GM12872 (cell line): ENCODE results near the gene BCL2.

Source experiments
- TF ChIP-seq, protein P1 (sequence below): IDR thresholded peaks from 3 replicates; pipeline ENCODE4 v1.5.1; 2011; ENCODE audit warnings: low read depth, mild to moderate bottlenecking, low read length, moderate library complexity; ENCODE audit not compliant: insufficient read depth

Gene BCL2

DNA sequence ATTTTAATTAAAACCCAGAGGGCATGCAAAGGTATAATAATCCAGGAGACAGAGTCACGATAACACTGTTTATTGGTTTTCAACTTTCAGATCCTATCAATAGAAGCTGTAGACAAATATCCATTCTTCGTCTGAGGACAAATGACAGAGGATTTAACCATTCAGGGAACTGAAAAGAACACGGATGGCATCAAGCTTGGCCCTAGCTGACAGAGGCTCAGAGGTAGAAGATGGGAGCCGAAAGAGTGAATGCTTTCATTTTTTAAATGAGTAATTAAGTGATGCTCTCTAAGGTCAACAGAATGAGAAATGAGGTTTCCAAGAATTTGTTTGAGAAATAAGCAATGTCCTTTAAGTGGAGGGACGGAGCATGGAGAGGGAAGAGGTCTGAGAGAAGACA, 62.1 kb downstream of the BCL2 start:
- TF ChIP-seq, protein P1, sequence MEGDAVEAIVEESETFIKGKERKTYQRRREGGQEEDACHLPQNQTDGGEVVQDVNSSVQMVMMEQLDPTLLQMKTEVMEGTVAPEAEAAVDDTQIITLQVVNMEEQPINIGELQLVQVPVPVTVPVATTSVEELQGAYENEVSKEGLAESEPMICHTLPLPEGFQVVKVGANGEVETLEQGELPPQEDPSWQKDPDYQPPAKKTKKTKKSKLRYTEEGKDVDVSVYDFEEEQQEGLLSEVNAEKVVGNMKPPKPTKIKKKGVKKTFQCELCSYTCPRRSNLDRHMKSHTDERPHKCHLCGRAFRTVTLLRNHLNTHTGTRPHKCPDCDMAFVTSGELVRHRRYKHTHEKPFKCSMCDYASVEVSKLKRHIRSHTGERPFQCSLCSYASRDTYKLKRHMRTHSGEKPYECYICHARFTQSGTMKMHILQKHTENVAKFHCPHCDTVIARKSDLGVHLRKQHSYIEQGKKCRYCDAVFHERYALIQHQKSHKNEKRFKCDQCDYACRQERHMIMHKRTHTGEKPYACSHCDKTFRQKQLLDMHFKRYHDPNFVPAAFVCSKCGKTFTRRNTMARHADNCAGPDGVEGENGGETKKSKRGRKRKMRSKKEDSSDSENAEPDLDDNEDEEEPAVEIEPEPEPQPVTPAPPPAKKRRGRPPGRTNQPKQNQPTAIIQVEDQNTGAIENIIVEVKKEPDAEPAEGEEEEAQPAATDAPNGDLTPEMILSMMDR, result no peak

DNA sequence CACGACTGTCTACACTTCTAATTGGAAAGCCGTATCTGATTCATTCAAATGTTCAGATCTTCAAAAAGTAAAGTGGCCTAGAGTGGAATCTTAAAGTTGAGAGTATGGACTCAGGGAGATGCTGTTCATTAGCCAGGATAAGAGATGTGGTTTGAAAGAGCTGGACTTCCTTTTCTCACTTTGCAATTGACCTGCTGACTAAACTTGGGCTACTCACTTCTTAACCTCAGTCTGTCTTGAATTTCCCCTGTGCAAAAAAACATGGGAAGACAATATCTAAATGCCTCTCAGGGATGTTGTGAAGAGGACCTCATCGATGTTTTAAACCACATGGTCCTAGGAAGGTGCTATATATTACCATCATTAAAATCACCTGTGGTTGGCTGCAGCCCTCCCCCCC, 64.1 kb downstream of the BCL2 start:
- TF ChIP-seq, protein P1, result no peak

DNA sequence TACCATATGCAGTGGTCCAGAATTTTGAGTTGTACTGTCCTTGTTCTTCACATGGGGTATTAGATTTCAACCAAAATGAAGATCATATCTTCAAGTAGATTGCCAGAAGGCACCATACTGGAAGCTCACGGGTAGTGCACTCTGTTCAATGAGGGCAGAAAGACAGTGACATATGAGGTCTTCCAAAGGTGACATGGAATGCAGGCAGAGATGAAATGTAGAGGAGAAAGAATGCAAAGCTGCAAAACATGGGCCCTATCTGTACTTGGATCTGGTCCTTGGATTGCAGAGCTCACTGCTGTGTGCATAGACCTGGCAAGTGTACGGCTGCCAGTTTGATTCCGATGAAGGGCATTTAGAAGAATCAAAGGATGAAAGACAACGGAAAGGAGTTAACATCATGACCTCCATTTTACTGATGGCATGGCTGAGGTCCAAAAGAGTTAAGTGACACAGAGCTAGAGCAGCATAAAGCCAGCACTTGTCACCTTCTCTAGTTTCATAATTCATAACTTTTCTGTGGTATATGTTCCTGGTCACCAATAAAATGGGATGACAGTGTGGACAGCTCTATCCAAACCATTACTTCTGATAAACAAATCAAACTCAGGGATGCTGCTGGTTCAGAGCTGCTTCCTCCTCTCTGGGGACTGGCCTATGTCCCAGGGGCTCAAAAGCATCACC, 64.7 kb downstream of the BCL2 start:
- TF ChIP-seq, protein P1, result no peak

DNA sequence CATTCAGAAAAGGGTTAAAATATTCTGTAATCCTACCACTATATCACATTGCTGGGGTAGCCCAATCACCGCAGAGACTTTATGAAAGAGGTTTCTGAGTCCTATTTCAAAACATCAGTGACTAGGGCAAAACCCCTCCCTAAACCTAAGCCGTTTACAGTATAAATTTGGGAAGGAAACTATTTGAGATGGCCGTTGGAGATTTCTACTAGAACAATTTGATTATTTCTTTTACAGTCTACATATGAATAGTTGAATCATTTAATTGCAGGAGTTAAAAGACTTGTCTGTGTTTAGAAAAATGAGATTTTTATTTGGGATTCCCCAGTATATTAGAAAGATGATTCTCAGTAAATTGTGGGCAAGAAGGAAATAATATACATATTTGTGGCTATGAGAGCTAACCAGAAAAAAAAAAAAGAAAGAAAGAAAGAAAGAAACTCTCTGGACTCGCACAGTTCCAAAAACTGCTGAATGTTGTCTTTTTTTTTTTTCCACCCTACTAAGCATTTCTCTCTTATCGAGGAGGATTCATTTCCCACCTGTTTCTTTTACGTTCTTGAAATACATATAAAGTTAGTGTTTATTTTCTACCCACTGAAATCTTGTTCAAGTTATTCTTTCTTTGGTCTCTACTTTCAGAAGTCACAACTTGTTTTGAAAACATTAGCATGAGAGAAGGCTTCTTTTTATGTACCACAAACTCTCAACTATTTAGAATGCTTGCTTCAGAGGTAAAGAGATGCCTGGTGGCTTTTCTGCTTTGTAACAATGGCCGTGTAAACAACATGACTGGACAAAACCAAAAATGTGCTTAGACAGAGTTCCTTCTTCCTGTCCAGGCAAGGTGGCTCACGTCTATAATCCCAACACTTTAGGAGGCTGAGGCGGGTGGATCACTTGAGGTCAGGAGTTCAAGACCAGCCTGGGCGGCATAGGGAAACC, 65.9 kb downstream of the BCL2 start:
- TF ChIP-seq, protein P1, result no peak

DNA sequence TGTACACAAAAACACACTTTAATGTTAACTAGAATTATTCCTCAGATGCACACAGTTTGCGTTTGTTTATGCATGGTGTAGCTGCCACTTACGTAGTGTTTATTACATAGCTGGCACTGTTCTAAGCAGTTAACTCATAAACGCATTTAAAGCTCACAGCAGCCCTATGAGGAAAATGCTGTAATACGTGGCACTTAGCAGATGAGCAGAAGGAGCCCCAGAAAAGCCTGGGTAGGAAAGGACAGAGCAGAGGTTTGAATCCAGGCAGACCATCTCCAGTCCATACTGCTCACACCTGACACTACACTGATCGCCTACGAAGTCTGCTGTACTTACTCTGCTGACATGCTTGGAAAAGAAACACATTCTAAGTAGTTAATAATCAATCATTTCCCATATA, 66.6 kb downstream of the BCL2 start:
- TF ChIP-seq, protein P1, result no peak

DNA sequence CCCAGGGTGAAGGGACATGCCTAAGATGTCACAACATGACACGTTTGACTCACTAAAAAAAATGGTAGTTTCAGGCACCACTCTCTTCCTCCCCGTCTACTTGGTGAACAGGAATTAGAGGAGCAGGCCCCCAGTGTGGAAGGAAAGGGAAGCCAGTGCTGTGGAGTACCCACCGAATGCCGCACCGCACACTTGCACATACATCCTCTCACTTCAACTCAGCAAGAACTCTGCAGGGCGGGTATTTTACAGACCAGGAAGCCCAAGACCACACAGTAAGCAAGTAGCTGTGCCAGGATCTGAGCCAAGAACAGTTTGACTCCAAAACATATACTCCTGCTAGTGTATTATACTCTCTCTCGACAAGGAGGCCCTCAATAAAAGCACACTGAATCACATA, 69.8 kb downstream of the BCL2 start:
- TF ChIP-seq, protein P1, result no peak

DNA sequence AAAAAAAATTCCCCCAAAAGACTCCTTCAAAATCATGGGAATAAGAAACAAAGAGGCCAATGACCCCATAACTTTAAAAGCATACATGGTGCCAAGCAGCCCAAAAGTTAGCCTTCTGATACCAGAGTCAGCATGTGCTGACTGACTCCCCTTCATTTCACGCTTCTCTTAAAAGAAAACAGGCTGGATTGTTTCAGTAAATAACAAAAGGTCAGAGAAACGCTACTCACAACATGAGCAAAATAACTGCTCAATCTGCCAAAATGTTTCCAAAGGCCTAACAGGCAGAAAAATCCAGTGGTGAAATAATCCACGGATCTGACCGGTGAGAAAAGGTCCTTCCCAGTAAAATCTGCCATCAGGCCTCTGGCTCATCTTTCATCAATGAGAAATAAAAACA, 71.6 kb downstream of the BCL2 start:
- TF ChIP-seq, protein P1, result no peak
